Left lobe of liver (tissue), 2 donors: ENCODE results near the gene CYP1A2. TPM values are rescaled to one million over a fixed set of nuclear protein-coding genes. Genes with fewer than 3 reads are reported as not detected.
"Not testable (repeated sequence)": the region's sequence is repeated elsewhere in the genome, so short reads cannot be mapped to it uniquely, and the experiment has no call there.

Experiments
- ATAC-seq: fragments of 200-7000 bp; cut with Tn5 transposase; one replicate; pipeline ENCODE4 v1.9.1; 2020; ENCODE audit warnings: mild to moderate bottlenecking, moderate library complexity
- DNase-seq: peaks from one replicate; pipeline ENCODE4 v3.0.0-alpha.2; 2020; ENCODE audit warnings: low spot score
- total RNA-seq: library from RNA; stranded (reverse); gene quantifications from one replicate; pipeline ENCODE4 v1.2.1, GENCODE V29; 2021
- donor health status: DM: no; HTN: no; CAD: no; lungs with moderate emphysema.
- donor health status: DM: no; HTN: yes; CAD: no.

The CYP1A2 gene, protein sequence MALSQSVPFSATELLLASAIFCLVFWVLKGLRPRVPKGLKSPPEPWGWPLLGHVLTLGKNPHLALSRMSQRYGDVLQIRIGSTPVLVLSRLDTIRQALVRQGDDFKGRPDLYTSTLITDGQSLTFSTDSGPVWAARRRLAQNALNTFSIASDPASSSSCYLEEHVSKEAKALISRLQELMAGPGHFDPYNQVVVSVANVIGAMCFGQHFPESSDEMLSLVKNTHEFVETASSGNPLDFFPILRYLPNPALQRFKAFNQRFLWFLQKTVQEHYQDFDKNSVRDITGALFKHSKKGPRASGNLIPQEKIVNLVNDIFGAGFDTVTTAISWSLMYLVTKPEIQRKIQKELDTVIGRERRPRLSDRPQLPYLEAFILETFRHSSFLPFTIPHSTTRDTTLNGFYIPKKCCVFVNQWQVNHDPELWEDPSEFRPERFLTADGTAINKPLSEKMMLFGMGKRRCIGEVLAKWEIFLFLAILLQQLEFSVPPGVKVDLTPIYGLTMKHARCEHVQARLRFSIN
- 120 TPM for total RNA-seq

DNA sequence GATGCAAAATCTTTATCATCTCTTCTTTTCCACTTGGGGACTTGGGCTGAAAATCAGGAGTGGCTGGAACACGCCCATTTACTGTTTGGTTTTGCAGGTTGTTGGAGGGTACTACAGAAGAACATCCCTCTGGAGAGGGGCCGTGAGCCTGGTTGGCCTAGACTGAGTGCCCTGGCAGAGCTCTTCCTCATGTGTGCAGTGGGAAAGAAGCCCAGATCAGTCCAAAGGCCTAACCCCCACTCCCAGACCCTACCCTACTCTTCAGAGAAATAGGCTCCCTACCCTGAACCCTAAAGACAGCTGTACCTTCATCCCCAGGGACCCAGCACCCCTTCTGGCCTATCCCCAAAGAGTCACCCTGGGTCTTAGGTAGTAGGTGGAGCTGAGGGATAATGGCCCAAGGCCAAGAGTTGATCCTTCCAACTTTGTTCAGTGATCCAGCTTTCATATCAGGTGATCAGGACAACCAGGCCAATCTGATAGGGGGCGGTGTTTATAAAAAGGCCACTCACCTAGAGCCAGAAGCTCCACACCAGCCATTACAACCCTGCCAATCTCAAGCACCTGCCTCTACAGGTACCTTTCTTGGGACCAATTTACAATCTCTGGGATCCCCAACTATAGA, at the start of gene CYP1A2:
TSS of gene CYP1A2 (plus strand) at position 524 of the 625 bp plus-strand sequence. CDS start 894 bp downstream, outside the sequence.
- peak; percentile 75 for DNase-seq
- ATAC-seq, result peak; percentile 78

DNA sequence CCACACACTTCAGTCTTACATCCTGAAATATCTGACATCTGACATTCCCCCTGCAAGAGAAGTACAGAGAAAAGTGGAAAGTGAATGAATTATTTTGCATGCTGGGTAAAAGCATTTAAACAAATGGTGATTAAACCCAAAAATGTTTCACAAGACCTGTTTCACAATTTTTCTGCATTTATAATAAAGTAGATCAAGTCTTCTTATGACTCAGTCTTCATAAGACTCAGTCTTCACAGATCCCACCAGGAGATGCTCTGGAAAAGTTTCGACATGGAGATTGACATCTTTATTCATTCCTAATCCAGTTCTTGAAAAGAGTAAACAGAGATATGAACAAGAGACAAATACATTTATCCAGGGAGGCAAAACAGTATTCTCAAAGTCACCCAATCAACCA, 39.6 kb upstream of the CYP1A2 start:
- DNase-seq (no peak), ATAC-seq (no peak)

DNA sequence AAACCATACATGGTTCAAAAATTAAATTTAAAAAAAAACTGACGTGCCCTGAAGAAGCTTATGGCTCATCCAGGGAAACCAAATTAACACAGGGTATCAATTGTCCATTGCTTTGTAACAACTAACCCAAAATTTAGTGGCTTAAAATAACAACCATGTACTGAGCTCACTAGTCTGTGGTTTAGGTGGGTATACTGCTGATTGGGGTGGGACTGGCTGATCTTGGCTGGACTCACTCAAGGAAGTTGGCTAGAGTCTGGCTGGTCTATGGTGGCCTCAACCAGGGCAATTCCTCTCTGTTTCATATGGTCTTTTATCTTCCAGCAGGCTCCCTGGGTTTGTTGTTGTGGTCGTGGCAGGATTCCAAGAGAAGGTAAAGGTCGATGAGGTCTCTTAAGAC, 38.8 kb upstream of the CYP1A2 start:
- no peak for ATAC-seq
- DNase-seq, result no peak

DNA sequence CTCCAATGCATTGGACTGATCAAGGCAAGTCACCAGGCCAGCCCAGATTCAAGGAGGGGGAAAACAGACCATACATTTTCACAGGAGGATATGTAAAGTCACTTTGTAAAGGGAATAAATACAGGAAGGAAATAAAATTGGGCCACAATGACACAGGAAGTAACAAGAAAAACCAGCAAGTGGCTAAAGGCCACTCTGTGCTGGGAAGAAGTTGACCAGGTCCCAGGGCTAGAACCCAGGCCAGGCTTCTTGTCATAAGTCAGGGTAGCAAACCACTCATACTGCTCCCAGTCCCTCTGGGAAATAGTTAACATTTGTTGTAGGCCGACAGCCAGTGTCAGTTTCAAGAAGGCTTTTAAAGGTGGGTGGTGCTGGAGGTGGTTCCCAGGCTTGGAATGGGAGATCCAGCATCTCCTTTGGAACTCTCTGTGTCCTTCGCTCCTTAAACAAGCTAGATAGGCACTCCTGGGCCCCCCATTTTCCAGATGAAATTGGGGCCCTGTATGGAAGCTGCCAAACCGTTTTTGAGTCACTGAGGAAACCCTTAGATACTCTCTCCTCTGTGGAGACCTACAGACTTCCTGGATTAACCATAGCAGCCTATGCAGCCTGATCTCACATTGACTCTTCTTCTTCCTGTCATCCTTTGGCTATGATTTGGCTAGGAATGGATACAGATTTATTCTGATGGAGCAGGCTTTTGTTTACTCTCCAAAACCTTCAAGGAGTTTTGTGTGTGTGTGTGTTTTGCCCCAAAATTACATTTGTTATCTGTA, 38.1 kb upstream of the CYP1A2 start:
- ATAC-seq (no peak), DNase-seq (no peak)

DNA sequence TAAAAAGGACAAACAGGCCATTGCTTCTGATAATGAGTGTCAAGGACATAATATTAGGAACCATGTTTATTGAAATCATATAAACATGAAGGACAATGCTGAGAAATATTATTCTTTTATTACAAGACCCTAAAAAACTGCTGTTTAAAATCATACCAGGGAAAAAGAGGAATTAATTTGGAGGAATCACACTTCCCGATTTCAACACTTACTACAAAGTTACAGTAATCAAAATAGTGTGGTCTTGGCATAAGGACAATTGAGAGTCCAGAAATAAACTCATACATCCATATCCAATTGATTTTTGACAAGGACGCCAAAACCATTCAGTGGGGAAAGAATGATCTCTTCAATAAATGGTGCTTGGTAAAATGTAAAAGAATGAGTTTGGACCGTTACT, 36.3 kb upstream of the CYP1A2 start:
- DNase-seq, result no peak
- no peak for ATAC-seq

DNA sequence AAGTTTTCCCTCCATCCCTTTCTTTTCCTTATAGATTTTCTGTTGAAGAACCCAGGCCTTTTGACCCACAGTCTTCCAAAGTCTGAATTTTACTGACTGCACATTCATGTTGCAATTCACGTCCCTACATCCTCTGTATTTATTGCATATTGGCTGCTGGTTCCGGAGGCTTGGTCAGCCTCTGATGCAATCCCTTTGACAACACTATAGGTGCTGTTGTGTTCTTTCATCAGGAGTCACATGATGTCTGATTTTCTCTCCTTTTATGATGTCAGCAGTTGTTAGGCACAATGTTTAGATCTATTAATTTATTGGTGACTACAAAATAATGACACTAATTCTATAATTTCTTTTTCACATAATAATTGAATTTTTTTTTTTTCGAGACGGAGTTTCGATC, 32.0 kb upstream of the CYP1A2 start:
- ATAC-seq (no peak), DNase-seq (no peak)

DNA sequence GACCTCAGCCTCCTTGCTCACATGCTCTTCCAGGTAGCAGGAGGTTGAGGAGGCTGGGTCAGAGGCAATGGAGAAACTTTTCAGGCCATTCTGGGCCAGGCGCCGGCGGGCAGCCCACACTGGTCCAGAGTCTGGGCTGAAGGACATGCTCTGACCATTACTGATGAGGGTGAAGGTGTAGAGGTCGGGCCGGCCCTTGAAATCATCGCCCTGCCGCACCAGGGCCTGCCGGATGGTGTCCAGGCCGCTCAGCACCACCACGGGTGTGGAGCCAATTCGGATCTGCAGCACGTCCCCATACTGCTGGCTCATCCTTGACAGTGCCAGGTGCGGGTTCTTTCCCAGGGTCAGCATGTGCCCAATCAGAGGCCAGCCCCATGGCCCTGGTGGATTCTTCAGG, 26.1 kb upstream of the CYP1A2 start:
- DNase-seq (no peak), ATAC-seq (no peak)

DNA sequence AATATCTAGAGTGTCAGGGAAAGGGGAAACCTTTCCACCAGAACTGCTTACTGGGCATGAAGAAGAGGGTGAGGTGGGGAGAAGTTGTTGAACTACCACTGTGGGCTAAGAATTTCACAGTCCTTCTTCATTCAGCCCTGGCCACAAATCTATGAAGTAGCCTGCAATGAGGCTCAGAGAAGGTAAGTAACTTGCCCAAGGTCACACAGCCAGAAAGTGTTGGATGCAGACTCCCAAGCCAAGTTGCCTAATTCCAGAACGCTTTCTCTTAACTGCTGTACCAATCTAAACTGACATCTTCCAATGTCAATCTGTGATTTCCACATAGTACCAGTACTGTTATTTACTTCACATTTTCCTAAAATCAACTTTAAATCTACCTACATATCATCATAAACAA, 25.5 kb upstream of the CYP1A2 start:
- ATAC-seq, result no peak
- DNase-seq, result no peak

DNA sequence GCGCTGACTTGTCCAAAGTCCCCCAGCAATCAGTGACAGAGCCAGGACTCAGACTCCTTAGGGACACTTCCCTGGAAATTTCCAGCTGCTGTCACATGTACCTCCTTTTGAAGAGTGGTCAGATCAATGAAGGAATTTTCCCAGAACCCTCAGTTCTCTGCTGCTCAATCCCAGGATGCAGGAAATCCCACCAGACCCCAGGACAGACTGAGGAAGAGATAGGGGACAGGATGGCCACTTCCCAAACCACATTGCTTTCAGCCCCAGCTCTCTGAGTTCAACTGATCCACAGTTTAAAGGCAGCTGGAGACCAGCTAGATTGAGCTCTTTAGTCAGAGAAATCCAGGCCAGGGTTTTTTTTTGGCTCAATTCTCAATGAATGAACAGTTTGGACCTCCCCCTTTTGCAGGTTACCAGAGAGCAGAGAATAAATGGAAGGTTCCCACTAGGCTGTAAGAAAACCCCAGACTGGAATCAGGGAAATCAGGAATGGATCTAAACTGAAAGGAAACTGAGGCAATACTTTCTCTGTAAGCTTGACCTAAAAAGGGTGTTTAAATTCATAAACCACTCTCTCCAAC, 24.8 kb upstream of the CYP1A2 start:
- no peak for DNase-seq
- peak; percentile 35 for ATAC-seq

DNA sequence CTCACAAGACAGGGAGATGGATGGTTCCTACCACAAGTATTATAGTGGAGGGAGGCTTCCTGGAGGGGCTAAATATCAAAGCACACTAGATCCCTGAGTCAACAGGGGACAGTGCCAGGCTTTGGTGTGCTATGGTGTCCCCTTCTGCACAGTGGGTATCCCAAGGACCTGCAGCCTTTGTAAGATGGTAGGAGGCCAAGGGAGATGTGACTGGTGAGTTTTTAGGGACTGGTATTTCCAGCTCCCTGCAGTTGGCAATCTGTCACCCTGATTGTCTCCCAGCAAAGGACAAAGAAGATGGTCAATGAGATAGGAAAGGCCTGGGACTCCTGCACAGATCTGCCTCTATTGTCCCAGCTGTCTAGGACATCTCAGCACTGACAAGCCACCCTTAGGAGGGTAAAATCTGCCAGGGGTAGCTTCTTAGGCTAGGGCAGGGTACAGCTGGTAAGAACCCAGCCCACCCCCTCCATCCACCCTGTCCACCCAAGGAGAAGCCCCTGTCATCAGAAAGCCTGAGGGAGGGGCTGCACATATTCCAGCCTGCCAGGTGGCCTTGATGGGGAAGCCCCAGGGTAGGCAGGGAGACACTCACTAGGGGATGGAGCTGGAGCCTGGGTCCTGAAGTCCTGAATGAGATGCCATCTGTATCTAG, 23.9 kb upstream of the CYP1A2 start:
- DNase-seq (no peak), ATAC-seq (no peak)

DNA sequence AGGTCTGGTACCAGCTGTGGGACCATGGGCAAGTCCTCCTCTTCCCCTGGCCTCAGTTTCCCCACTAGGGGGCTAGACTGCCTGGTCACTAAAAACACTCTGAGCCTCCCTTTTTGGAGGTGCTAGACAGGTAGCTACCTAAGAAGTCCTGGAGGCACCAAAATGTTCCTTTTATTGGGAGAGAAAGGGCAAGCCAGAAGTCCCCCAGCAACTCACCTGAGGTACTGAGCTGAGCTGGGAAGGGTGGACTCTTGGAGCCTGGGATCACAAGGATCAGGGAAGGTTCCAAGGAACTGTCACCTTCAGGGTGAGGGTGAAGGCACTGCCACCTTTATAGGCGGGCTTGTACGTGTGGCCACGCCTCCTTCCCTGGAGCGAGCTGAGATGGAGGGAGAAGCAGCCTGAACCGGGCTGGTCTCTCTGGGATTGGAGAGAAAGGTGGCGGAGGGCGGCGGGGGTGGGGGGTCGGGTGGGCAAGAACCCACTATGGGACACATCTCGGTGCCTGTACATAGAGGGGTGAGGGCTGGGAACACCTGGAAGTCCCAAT, 23.3 kb upstream of the CYP1A2 start, which contains the start of gene CYP1A1:
TSS of gene CYP1A1 (minus strand) at position 304 of the 550 bp plus-strand sequence. CDS start 2,431 bp downstream, outside the sequence.
- ATAC-seq, result peak; percentile 69
- peak; percentile 70 for DNase-seq

DNA sequence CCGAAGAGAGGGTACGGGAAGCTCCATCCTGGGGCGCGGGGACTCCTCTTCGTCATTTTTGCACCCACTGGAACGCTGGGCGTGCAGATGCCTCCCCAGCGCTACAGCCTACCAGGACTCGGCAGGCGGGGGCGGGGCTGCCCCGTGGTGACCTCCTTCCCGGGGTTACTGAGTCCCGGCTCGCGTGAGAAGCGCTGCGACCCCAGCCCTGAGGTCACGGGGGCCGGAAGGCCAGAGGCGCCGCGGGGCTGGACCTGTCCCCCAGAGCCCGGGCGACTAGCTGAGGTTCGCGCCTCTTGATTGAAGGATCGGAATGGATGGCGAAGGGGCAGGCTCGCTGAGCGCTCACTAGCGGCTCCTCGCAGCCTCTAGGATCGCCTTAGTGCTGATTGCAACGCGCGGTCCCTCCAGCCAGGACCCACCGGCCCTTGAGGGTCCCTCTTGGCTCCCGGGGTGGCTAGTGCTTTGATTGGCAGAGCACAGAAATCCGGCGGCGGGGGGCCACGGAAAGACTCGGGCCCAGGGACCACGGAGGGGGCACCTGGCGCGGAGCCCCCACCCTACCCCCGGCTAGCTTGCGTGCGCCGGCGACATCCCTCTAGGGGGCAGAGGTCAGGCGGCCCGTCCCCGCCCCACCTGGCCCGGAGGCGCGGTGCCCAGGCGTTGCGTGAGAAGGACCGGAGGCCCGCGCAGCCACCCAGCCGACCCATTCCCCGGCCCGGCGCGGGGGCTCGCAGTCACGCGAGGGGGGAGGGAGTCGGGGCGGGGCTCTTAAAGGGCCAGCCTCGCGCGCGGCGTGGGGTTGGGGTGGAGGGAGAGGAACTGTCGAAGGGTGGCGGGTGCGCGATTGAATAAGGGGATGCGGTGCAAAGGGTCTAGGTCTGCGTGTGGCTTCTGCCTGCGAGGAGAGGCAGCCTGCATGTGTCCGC, 22.5 kb upstream of the CYP1A2 start:
- ATAC-seq (peak; percentile 82), DNase-seq (peak; percentile 86)

DNA sequence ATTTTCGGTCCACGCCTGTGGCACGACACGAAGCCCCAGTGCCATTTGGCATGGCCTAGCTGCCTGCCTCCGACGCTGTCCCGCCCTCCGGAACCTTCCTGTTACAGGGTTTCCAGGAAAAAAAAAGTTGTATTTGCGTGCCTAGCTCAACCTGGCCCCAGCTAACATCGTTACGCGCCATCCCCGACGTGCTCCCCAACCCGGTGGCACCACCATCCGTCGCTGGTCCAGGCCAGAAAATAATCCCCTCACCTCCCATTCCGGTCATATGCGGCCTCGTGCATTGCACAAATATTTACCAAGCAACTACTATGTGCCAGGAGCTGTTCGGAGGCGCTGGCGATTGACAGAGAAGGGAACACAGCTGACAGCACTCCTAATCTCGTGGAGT, 21.9 kb upstream of the CYP1A2 start:
- DNase-seq (peak; percentile 63), ATAC-seq (peak; percentile 43)

DNA sequence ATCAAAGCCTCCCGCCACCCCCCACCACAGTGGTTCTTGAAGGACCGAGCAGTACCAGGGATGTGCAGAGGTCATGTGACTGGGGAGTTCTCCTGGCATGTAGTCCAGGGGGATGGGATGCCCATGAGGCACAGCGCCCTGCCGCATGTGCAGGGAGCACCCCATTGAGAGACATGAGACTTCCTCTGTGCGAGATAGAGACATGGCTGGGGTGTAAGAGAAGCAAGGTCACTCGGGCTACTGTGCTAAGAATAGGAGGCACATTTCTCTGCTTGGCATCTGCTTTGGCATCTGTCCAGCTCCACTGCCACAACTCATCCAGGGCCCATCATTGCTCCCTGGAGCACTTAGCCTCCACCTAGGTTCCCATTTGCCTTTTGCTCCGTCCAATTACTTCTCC, 20.9 kb upstream of the CYP1A2 start:
- ATAC-seq (no peak), DNase-seq (peak; percentile 43)

DNA sequence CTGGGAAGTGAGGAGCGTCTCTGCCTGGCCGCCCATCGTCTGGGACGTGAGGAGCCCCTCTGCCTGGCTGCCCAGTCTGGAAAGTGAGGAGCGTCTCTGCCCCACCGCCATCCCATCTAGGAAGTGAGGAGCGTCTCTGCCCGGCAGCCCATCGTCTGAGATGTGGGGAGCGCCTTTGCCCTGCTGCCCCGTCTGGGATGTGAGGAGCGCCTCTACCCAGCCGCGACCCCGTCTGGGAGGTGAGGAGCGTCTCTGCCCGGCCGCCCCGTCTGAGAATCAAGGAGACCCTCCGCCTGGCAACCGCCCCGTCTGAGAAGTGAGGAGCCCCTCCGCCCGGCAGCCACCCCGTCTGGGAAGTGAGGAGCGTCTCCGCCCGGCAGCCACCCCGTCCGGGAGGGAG, 19.9 kb upstream of the CYP1A2 start:
- not testable (repeated sequence) for DNase-seq, ATAC-seq

DNA sequence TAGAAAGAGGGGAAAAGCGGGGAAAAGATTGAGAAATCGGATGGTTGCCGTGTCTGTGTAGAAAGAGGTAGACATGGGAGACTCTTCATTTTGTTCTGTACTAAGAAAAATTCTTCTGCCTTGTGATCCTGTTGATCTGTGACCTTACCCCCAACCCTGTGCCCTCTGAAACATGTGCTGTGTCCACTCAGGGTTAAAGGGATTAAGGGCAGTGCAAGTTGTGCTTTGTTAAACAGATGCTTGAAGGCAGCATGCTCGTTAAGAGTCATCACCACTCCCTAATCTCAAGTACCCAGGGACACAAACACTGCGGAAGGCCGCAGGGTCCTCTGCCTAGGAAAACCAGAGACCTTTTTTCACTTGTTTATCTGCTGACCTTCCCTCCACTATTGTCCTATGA, 19.3 kb upstream of the CYP1A2 start:
- ATAC-seq, DNase-seq: not testable (repeated sequence)

DNA sequence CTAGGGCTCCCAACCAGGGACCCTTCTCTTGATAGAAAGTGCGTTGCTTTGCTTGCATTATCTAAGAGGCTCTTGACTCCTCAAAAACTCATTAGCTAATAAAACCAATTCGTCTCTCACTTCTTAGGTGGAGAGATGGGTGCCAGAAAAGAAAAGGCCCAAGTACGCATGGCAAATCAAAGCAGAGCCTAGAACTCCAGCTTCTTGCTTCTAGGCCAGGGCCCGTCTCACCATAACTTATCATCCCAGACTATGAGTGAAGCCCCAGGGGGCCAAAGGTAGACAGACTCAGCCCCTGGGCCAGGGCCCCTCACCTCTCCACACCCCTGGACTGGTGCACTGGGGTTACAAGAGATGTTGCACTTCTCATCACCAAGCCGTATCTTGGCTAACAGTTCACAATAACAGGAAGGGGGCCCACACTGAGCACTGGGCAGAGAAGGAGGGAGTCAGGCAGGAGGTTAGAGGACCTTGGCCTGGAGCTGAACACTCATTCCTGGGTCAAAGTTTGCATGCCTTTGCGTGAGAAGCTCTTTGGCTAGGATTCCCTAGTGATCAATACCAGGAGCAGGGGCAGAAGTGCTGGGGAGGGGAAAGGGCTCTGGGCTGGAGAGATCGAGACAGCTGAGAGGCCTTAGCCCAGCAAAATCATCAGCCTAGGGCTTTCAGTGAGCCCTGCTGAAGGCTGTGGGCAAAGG, 17.9 kb upstream of the CYP1A2 start:
- ATAC-seq (peak; percentile 58), DNase-seq (peak; percentile 76)

DNA sequence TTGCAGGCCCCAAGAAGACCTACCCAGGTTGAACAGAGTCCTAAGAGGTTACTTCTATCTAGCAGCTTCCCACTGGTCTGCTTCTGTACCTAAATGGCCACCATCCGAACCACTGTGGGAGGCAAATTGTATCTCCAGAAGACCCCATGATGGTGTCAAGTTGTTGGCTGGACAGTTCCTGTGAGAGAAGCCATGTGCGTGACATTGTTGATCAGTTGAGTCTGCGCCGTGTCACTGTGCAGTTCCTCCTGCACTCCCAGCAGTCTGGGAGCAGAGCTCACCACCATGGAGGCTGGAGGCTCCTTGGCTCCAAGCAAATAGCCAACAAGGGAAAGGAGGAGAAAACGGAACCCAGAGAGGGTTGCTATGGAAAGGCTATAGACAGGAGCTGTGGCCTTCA, 15.8 kb upstream of the CYP1A2 start:
- ATAC-seq, result no peak
- no peak for DNase-seq
